HG02610 (cell line): Measurements from ENCODE around the gene PCDHGA10.
A peak's percentile ranks its signal among the peaks of the same experiment; 100 is the strongest.
"Not testable (repeated sequence)": the region's sequence is repeated elsewhere in the genome, so short reads cannot be mapped to it uniquely, and the experiment has no call there.

Source experiments
- ATAC-seq: cut with Tn5 transposase; IDR thresholded peaks from one replicate; pipeline ENCODE4 v1.9.1; 2021; ENCODE audit warnings: mild to moderate bottlenecking, moderate library complexity; ENCODE audit not compliant: unreplicated experiment

Gene PCDHGA10

DNA sequence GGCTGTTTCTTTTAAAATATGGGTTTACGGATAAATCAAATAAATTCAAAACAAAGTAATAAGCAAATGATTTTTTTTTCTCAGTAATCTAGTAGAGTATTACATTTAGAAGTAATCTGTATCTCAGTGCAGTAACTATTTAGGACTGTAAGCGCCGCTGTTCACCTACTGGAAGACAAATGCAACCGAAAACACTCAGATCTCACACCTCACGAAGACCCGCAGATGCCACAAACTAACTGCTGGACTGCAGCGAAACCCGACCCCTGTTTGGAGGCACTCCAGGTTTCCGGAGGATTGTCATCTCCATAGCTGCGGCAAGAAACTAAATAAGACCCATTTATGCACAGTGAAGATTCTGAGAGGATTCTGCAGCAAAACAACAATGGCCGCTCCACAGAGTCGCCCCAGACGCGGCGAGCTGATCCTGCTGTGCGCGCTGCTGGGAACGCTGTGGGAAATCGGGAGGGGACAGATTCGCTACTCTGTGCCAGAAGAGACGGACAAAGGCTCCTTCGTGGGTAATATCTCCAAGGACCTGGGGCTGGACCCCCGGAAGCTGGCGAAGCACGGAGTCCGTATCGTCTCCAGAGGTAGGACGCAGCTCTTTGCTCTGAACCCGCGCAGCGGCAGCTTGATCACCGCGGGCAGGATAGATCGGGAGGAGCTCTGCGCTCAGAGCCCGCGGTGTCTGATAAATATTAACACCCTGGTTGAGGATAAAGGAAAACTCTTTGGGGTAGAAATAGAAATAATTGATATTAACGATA, 20.2 kb upstream of the PCDHGA10 start, which contains the start of gene PCDHGA8:
TSS of gene PCDHGA8 (plus strand) at position 205 of the 770 bp plus-strand sequence. CDS start at position 386, 181 bp downstream.
- ATAC-seq: no peak

- ATAC-seq: no peak
Observed at GRCh38 chr5:141393267-141393666, 19.5 kb upstream of the PCDHGA10 start.

DNA sequence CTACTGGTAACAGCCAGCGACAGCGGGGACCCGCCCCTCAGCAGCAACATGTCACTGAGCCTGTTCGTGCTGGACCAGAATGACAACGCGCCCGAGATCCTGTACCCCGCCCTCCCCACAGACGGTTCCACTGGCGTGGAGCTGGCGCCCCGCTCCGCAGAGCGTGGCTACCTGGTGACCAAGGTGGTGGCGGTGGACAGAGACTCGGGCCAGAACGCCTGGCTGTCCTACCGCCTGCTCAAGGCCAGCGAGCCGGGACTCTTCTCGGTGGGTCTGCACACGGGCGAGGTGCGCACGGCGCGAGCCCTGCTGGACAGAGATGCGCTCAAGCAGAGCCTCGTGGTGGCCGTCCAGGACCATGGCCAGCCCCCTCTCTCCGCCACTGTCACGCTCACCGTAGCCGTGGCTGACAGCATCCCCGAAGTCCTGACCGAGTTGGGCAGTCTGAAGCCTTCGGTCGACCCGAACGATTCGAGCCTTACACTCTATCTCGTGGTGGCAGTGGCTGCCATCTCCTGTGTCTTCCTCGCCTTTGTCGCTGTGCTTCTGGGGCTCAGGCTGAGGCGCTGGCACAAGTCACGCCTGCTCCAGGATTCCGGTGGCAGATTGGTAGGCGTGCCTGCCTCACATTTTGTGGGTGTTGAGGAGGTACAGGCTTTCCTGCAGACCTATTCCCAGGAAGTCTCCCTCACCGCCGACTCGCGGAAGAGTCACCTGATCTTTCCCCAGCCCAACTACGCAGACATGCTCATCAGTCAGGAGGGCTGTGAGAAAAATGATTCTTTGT, 18.2 kb upstream of the PCDHGA10 start:
- not testable (repeated sequence) for ATAC-seq

- ATAC-seq: peak; percentile 95
Observed at GRCh38 chr5:141397756-141398551, 14.8 kb upstream of the PCDHGA10 start, which contains the start of gene PCDHGB5. PCDHGB5 (plus strand) TSS chr5:141397947; CDS start chr5:141398128, 181 bp downstream.

DNA sequence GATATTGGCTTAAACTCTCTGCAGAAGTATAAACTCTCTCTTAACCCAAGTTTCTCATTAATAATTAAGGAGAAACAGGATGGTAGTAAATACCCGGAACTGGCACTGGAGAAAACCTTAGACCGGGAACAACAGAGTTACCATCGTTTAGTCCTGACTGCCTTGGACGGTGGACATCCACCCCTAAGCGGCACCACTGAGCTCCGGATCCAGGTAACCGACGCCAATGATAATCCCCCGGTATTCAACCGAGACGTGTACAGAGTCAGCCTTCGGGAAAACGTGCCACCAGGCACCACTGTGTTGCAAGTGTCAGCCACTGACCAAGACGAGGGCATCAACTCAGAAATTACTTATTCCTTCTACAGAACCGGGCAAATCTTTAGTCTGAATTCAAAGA, 14.2 kb upstream of the PCDHGA10 start:
- no peak for ATAC-seq

DNA sequence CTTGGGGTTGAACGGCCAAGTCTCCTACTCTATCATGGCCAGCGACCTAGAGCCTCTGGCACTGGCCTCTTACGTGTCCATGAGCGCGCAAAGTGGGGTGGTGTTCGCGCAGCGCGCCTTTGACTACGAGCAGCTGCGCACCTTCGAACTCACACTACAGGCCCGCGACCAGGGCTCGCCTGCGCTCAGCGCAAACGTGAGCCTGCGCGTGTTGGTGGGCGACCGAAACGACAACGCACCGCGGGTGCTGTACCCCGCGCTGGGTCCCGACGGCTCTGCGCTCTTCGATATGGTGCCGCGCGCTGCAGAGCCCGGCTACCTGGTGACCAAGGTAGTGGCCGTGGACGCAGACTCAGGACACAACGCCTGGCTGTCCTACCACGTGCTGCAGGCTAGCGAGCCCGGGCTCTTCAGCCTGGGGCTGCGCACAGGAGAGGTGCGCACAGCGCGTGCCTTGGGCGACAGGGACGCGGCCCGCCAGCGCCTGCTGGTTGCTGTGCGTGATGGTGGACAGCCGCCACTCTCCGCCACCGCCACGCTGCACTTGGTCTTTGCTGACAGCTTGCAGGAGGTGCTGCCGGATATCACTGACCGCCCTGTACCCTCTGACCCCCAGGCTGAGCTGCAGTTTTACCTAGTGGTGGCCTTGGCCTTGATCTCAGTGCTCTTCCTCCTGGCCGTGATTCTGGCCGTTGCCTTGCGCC, 13.1 kb upstream of the PCDHGA10 start:
- ATAC-seq: no peak

DNA sequence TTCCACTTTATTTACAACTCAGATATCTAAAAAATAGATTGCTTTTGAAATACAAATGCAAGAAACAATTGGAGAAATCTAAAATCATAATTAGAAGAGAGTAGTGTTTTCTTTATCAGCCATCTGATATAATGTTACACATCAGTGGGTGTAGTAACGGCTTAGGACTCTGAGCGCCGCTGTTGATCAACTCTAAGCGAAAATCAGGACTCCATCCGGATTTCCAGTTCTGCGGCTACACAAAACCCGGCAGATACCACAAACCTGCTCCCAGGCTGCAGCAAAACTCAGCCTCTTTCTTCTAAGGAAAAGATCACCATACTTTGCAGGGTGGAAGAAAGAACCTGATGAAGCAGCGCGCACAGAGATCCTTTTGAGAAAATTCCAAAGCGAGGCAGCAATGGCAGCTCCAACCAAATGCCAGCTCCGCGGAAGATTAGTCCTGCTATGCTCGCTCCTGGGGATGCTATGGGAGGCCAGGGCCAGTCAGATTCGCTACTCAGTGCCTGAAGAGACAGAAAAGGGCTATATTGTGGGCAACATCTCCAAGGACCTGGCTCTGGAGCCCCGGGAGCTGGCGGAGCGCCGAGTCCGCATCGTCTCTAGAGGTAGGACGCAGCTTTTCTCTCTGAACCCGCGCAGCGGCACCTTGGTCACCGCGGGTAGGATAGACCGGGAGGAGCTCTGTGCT, 10.1 kb upstream of the PCDHGA10 start, which contains the start of gene PCDHGA9:
TSS of gene PCDHGA9 (plus strand) at position 226 of the 691 bp plus-strand sequence. CDS start at position 401, 175 bp downstream.
- ATAC-seq: no peak

- no peak for ATAC-seq
Observed at GRCh38 chr5:141403387-141403786, 9.4 kb upstream of the PCDHGA10 start.

- not testable (repeated sequence) for ATAC-seq
Observed at GRCh38 chr5:141407790-141408505, 4.8 kb upstream of the PCDHGA10 start, which contains the start of gene PCDHGB6. PCDHGB6 (plus strand) TSS chr5:141408021; CDS start chr5:141408203, 182 bp downstream.

DNA sequence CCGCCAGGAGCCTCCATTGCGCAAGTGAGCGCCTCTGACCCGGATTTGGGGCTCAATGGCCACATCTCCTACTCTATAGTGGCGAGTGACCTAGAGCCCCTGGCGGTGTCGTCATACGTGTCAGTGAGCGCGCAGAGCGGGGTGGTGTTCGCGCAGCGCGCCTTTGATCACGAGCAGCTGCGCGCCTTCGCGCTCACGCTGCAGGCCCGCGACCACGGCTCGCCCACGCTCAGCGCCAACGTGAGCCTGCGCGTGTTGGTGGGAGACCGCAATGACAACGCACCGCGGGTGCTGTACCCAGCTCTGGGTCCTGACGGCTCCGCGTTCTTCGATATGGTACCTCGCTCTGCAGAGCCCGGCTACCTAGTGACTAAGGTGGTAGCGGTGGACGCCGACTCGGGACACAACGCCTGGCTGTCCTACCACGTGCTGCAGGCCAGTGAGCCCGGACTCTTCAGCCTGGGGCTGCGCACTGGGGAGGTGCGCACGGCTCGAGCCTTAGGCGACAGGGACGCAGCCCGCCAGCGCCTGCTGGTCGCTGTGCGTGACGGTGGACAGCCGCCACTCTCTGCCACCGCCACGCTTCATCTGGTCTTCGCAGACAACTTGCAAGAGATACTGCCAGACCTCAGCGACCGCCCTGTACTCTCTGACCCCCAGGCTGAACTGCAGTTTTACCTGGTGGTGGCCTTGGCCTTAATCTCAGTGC, 3.0 kb upstream of the PCDHGA10 start:
- ATAC-seq: no peak

DNA sequence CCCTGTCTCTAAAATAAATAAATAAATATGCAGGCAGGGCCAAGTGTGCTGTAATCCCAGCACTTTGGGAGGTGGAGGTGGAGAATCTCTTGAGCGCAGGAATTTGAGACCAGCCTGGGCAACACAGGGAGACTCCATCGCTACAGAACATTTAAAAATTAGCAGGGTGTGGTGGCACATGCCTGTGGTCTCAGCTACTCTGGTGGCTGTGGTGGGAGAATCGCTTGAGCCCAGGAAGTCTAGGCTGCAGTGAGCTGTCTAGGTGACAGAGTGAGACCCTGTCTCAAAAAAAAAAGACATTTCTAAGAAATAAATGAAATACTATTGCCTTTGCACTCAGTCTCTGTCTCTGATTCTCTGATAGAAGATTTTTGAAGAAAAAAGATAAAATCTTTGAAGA, 1.2 kb upstream of the PCDHGA10 start:
- no peak for ATAC-seq

- ATAC-seq: no peak
Observed at GRCh38 chr5:141413540-141414069, 818 bp downstream of the PCDHGA10 start.

GRCh38 chr5:141414548-141415274, 1.9 kb downstream of the PCDHGA10 start:
- not testable (repeated sequence) for ATAC-seq

GRCh38 chr5:141415275-141415618, 2.5 kb downstream of the PCDHGA10 start:
- ATAC-seq: not testable (repeated sequence)

DNA sequence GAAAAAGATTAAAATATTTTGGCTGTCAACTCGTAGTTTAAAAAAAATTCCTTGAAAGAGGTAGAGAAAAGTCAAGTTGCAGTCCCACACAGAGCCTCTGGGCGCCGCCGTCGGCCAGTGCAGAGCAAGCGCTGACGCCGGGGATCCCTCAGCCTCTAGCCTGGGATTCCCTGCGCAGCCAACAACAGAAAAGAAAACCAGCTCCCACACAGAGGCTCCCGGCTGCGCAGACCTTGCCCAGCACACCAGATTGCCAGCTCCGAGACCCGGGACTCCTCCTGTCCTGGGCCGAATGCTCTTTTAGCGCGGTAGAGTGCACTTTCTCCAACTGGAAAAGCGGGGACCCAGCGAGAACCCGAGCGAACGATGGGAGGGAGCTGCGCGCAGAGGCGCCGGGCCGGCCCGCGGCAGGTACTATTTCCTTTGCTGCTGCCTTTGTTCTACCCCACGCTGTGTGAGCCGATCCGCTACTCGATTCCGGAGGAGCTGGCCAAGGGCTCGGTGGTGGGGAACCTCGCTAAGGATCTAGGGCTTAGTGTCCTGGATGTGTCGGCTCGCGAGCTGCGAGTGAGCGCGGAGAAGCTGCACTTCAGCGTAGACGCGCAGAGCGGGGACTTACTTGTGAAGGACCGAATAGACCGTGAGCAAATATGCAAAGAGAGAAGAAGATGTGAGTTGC, 4.8 kb downstream of the PCDHGA10 start, which contains the start of gene PCDHGB7:
TSS of gene PCDHGB7 (plus strand) at position 184 of the 679 bp plus-strand sequence. CDS start at position 367, 183 bp downstream.
- ATAC-seq: peak; percentile 91

DNA sequence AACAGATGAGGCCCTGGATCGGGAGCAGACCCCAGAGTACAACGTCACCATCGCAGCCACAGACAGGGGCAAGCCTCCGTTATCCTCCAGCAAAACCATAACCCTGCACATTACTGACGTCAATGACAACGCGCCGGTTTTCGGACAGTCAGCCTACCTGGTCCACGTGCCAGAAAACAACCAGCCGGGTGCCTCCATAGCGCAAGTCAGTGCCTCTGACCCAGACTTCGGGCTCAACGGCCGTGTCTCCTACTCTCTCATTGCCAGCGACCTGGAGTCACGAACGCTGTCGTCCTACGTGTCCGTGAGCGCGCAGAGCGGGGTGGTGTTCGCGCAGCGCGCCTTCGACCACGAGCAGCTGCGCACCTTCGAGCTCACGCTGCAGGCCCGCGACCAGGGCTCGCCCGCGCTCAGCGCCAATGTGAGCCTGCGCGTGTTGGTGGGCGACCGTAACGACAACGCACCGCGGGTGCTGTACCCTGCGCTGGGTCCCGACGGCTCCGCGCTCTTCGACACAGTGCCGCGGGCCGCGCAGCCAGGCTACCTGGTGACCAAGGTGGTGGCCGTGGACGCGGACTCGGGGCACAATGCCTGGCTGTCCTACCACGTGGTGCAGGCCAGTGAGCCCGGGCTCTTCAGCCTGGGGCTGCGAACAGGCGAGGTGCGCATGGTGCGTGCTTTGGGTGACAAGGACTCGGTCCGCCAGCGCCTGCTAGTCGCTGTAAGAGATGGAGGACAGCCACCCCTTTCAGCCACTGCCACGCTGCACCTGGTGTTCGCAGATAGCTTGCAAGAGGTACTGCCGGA, 6.5 kb downstream of the PCDHGA10 start:
- ATAC-seq: no peak
